AG09319 (cell line): ENCODE data around the gene SAV1.

Experiments
- DNase-seq: peaks from one replicate; pipeline ENCODE4 v3.0.0-alpha.2; 2010; ENCODE audit warnings: low read depth; ENCODE audit errors: extremely low read depth
- CTCF ChIP-seq: IDR thresholded peaks from 2 replicates; pipeline ENCODE4 v1.5.1; 2011; ENCODE audit warnings: low read depth, mild to moderate bottlenecking, inconsistent platforms, low read length, moderate library complexity

Gene SAV1

GRCh38 chr14:50658203-50658602 lies 9.9 kb downstream of the SAV1 start:
- peak; percentile 37 for DNase-seq
- TF ChIP-seq CTCF = no peak

- DNase-seq = no peak
- TF ChIP-seq CTCF = no peak
Observed at GRCh38 chr14:50657753-50658152, 10.4 kb downstream of the SAV1 start.

- DNase-seq = no peak
- TF ChIP-seq CTCF = no peak
Observed at GRCh38 chr14:50656776-50657175, 11.3 kb downstream of the SAV1 start.

GRCh38 chr14:50649691-50650090 lies 18.4 kb downstream of the SAV1 start:
- no peak for DNase-seq
- no peak for TF ChIP-seq CTCF

- no peak for TF ChIP-seq CTCF
- DNase-seq = peak; percentile 39
Observed at GRCh38 chr14:50647753-50648152, 20.4 kb downstream of the SAV1 start.

- no peak for DNase-seq
- no peak for TF ChIP-seq CTCF
Observed at GRCh38 chr14:50647282-50647681, 20.8 kb downstream of the SAV1 start.

- TF ChIP-seq CTCF = no peak
- no peak for DNase-seq
Observed at GRCh38 chr14:50635141-50635540, 33.0 kb downstream of the SAV1 start.
